ENCODE results near the gene PRRG1.
"Not testable (repeated sequence)": the region's sequence is repeated elsewhere in the genome, so short reads cannot be mapped to it uniquely, and the experiment has no call there.

The PRRG1 gene

GRCh38 chrX:37378830-37379229 is 29.7 kb downstream of the PRRG1 start:
- DNase-seq = no peak

GRCh38 chrX:37380256-37380655 is 31.1 kb downstream of the PRRG1 start:
- no peak for DNase-seq

- DNase-seq = no peak
Observed at GRCh38 chrX:37380924-37381323, 31.8 kb downstream of the PRRG1 start.

GRCh38 chrX:37383313-37383712 is 34.1 kb downstream of the PRRG1 start:
- no peak for DNase-seq

GRCh38 chrX:37388413-37388812 is 39.2 kb downstream of the PRRG1 start:
- DNase-seq = no peak

GRCh38 chrX:37405956-37406355 is 56.8 kb downstream of the PRRG1 start:
- no peak for DNase-seq

GRCh38 chrX:37407736-37408135 is 58.6 kb downstream of the PRRG1 start:
- DNase-seq = no peak

- no peak for DNase-seq
Observed at GRCh38 chrX:37409278-37409677, 60.1 kb downstream of the PRRG1 start.

GRCh38 chrX:37420185-37420584 is 71.0 kb downstream of the PRRG1 start:
- no peak for DNase-seq

GRCh38 chrX:37420756-37421155 is 71.6 kb downstream of the PRRG1 start:
- no peak for DNase-seq

- DNase-seq = no peak
Observed at GRCh38 chrX:37424000-37424429, 74.9 kb downstream of the PRRG1 start.

GRCh38 chrX:37425370-37425769 is 76.2 kb downstream of the PRRG1 start:
- no peak for DNase-seq

GRCh38 chrX:37428962-37429361 is 79.8 kb downstream of the PRRG1 start:
- DNase-seq = not testable (repeated sequence)

GRCh38 chrX:37434362-37434761 is 85.2 kb downstream of the PRRG1 start:
- DNase-seq = no peak

- no peak for DNase-seq
Observed at GRCh38 chrX:37437160-37437559, 88.0 kb downstream of the PRRG1 start.

- DNase-seq = no peak
Observed at GRCh38 chrX:37441377-37441776, 92.2 kb downstream of the PRRG1 start.

- DNase-seq = no peak
Observed at GRCh38 chrX:37445182-37445581, 96.0 kb downstream of the PRRG1 start.

GRCh38 chrX:37453821-37454220 is 104.7 kb downstream of the PRRG1 start:
- DNase-seq = no peak

- DNase-seq = no peak
Observed at GRCh38 chrX:37454537-37455285, 105.5 kb downstream of the PRRG1 start.

- DNase-seq = no peak
Observed at GRCh38 chrX:37455381-37455780, 106.2 kb downstream of the PRRG1 start.

- DNase-seq = not testable (repeated sequence)
Observed at GRCh38 chrX:37460285-37460684, 111.1 kb downstream of the PRRG1 start.

- DNase-seq = no peak
Observed at GRCh38 chrX:37462346-37462745, 113.2 kb downstream of the PRRG1 start.

GRCh38 chrX:37468124-37468739 is 119.1 kb downstream of the PRRG1 start:
- DNase-seq = no peak

GRCh38 chrX:37470711-37471110 is 121.5 kb downstream of the PRRG1 start:
- no peak for DNase-seq

GRCh38 chrX:37472836-37473235 is 123.7 kb downstream of the PRRG1 start:
- DNase-seq = no peak

Measured in activated CD4-positive, CD25-positive, alpha-beta regulatory T cell (primary cell).